Measurements from ENCODE around the gene TTLL13. TPM values are rescaled to one million over a fixed set of nuclear protein-coding genes. Genes with fewer than 3 reads are reported as not detected.

Gene TTLL13
- total and polyA plus RNA-seq, 8 donors, result 0.10 TPM; not detected in 7

- Histone ChIP-seq H3K27me3 (no peaks in the 10 kb centered on the region), H3K9me3 (no peaks in the 10 kb centered on the region), H3K27ac (peak within 1 kb of the TSS; percentile 88 to 98 (median 93)), H3K4me3 (peak within 1 kb of the TSS; percentile 73 to 95 (median 83)), H3K36me3 (peaks cover 18 to 57% (median 53%) of the 10 kb centered on the region in 4 donors), H3K4me1 (peaks cover 43 to 50% (median 48%) of the 10 kb centered on the region in 4 donors)
- DNase-seq, result no peak
- TF ChIP-seq POLR2A (IDR thresholded peaks at IDR 0.05) (peak in 1 of 4 donors; percentile 33), POLR2AphosphoS5 (IDR thresholded peaks at IDR 0.05) (peak; percentile 59 to 80 (median 76)), EP300 (IDR thresholded peaks at IDR 0.05) (no peak)
- TF ChIP-seq, protein P1, sequence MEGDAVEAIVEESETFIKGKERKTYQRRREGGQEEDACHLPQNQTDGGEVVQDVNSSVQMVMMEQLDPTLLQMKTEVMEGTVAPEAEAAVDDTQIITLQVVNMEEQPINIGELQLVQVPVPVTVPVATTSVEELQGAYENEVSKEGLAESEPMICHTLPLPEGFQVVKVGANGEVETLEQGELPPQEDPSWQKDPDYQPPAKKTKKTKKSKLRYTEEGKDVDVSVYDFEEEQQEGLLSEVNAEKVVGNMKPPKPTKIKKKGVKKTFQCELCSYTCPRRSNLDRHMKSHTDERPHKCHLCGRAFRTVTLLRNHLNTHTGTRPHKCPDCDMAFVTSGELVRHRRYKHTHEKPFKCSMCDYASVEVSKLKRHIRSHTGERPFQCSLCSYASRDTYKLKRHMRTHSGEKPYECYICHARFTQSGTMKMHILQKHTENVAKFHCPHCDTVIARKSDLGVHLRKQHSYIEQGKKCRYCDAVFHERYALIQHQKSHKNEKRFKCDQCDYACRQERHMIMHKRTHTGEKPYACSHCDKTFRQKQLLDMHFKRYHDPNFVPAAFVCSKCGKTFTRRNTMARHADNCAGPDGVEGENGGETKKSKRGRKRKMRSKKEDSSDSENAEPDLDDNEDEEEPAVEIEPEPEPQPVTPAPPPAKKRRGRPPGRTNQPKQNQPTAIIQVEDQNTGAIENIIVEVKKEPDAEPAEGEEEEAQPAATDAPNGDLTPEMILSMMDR (IDR thresholded peaks at IDR 0.05), result no peak
- intact Hi-C loops (cut with DNase I; ENCODE audit: low total_unique reads), result no loop called here
- whole genome bisulfite sequencing, 5 donors, result 2 to 5% (median 4%) methylated on average over 23 to 49 of the region's 49 CpGs
These were observed 15.0 kb upstream of the TTLL13 start, which contains the start of gene GDPGP1 for GRCh38 chr15:90234096-90234988. Gene GDPGP1, plus strand, starts transcription at chr15:90234209. Its CDS starts 6,700 bp downstream, at chr15:90240909.

GRCh38 chr15:90239371-90239770 lies 10.0 kb upstream of the TTLL13 start:
- H3K27ac ChIP-seq, result no peak overlapping the region
- H3K4me1 ChIP-seq, result peaks cover 5 to 12% (median 8%) of the 10 kb centered on the region in 4 donors
- intact Hi-C loops (cut with DNase I; ENCODE audit: low total_unique reads), result no loop called here
- H3K27me3 ChIP-seq, result no peaks in the 10 kb centered on the region
- WGBS, 5 donors, result 75 to 88% (median 82%) methylated on average over 3 of the region's 3 CpGs
- TF ChIP-seq POLR2A (IDR thresholded peaks at IDR 0.05), result no peak
- TF ChIP-seq, protein P1 (IDR thresholded peaks at IDR 0.05), result no peak
- no peak for TF ChIP-seq EP300 (IDR thresholded peaks at IDR 0.05)
- TF ChIP-seq POLR2AphosphoS5 (IDR thresholded peaks at IDR 0.05), result no peak
- H3K9me3 ChIP-seq, result no peaks in the 10 kb centered on the region
- no peak for DNase-seq
- H3K36me3 ChIP-seq, result peaks cover 21 to 59% (median 56%) of the 10 kb centered on the region in 4 donors
- no peak overlapping the region for H3K4me3 ChIP-seq

DNA sequence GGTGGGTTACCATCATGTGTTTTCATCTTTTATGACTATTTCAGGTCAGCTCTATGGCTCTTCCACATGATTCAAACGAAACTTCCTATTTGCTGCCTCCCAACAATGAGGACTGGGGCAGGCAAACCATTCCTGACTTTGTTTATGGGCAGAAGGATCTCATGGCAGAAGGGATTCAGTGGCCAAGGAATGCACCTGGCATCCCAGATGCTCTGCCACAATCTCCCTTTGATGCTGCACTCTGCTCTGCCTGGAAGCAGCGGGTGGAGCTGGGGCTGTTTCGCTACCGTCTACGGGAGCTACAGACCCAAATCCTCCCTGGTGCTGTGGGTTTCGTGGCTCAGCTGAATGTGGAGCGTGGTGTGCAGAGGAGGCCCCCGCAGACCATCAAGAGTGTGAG lies 8.5 kb upstream of the TTLL13 start:
- no peaks in the 10 kb centered on the region for H3K4me1 ChIP-seq
- H3K4me3 ChIP-seq, result no peak overlapping the region
- no peaks in the 10 kb centered on the region for H3K27me3 ChIP-seq
- H3K9me3 ChIP-seq, result no peaks in the 10 kb centered on the region
- no peak for TF ChIP-seq POLR2AphosphoS5 (IDR thresholded peaks at IDR 0.05)
- TF ChIP-seq EP300 (IDR thresholded peaks at IDR 0.05), result no peak
- TF ChIP-seq POLR2A (IDR thresholded peaks at IDR 0.05), result no peak
- TF ChIP-seq, protein P1 (IDR thresholded peaks at IDR 0.05), result no peak
- H3K27ac ChIP-seq, result no peak overlapping the region
- no peak for DNase-seq
- intact Hi-C loops (cut with DNase I; ENCODE audit: low total_unique reads), result no loop called here
- WGBS, 5 donors, result 88 to 93% (median 92%) methylated on average over 6 to 8 of the region's 8 CpGs
- H3K36me3 ChIP-seq, result peaks cover 21 to 58% (median 54%) of the 10 kb centered on the region in 4 donors

- TF ChIP-seq EP300 (IDR thresholded peaks at IDR 0.05), result no peak
- TF ChIP-seq POLR2AphosphoS5 (IDR thresholded peaks at IDR 0.05), result no peak
- no peak for TF ChIP-seq POLR2A (IDR thresholded peaks at IDR 0.05)
- TF ChIP-seq, protein P1 (IDR thresholded peaks at IDR 0.05), result no peak
- Histone ChIP-seq H3K36me3 (peaks cover 21 to 51% (median 47%) of the 10 kb centered on the region in 4 donors), H3K27me3 (no peaks in the 10 kb centered on the region), H3K4me3 (no peak overlapping the region), H3K27ac (no peak overlapping the region), H3K4me1 (no peaks in the 10 kb centered on the region), H3K9me3 (no peaks in the 10 kb centered on the region)
- intact Hi-C loops (cut with DNase I; ENCODE audit: low total_unique reads), result no loop called here
- WGBS, 5 donors, result 81 to 84% (median 83%) methylated on average over 10 to 22 of the region's 22 CpGs
- no peak for DNase-seq
These were observed 7.8 kb upstream of the TTLL13 start for GRCh38 chr15:90241343-90242192.
